Activated gamma-delta T cell treated with anti-CD3 and anti-CD28 coated beads, Interleukin-2, amount 50 U/mL, for 16 hours (primary cell): ENCODE results near the gene ALKBH4.
"Not testable (repeated sequence)": the region's sequence is repeated elsewhere in the genome, so short reads cannot be mapped to it uniquely, and the experiment has no call there.

ENCODE experiments used
- DNase-seq: peaks from one replicate; pipeline ENCODE4 v3.0.0-alpha.2; 2020; ENCODE audit warnings: low read depth

Gene ALKBH4

DNA sequence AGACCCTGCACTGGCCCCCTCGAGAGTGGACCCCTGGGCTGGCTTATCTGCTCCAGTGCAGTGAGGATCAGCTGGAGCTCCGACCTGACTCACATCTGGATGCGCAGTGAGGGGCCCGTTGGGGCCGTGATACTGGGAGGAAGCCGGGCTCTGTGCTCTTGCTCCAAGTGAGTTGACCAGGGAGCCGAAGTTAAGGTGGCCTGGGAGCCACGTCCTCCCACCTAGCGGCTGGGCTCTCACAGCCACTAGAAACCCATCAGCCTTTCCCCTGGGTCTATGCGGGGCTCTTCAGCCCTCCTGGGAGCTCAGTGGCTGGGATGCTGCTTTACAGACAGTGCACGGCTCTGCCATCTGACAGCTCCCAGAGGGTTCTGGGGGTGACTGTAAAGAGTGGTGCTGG, 9.1 kb downstream of the ALKBH4 start:
- no peak for DNase-seq

DNA sequence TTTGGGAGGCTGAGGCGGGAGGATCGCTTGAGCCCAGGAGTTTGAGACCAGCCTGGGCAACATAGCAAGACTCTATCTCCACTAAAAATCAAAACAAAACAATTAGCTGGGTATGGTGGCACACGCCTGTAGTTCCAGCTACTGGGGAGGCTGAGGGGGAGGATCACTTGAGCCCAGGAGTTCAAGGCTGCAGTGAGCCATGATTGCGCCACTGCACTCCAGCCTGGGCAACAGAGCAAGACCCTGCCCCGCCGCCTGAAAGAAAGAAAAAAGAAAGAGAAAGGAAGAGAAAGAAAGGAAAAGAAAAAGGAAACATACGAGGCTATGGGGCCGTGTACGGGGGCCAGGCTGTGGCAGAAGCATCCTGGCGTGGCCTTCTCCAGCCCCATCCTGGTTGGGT, 9.7 kb downstream of the ALKBH4 start:
- not testable (repeated sequence) for DNase-seq

DNA sequence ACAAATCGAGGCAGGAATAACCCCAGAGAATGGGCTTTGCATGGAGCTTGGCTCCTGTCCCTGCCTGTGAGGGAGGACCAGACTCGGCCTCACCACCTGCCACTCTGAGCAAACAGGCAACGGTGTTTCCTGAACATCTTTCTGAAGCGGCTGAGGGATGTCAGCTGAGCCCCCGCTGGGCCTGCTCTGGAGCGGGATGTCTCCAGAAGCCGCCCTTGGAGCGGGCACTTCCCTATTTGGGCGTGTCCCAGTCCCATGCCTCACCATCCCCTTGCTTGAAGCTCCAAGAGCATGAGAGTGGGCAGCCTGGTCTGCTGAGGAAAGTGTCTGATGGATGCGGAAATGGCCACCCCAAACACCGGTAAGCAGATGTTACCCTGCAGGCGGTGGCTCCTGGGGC, 10.2 kb downstream of the ALKBH4 start:
- DNase-seq: no peak

DNA sequence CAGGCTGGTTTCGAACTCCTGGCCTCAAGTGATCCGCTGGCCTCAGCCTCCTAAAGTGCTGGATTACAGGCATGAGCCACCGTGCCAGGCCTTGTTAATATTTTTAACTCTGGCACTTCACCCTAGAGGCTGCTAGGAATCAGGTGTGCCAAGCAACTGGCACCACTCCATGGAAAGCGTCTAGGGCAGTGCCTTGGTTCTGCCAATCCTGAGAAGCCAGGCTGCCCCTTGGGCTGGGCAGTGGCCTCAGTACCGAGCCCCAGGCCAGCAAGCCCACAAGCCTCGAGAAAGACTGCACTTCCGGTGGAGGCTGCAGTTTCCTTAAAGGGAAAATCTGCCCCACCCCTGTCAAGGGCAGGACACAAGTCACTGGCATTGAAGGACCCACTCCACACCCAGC, 11.3 kb downstream of the ALKBH4 start:
- no peak for DNase-seq

DNA sequence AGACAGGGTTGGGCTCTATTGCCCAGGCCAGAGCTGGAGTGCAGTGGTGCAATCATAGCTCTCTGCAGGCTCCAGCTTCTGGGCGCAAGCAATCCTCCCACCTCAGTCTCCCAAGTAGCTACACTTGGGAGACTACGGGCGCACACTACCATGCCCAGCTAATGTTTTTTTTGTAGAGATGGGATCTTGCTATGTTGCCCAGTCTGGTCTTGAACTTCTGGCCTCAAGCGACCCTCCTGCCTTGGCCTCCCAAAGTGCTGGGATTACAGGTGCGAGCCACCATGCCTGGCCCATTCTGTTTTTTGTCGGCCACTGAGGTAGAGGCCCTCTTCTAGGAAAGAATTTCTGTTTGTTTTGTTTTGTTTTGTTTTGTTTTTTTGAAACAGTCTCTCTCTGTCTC, 12.2 kb downstream of the ALKBH4 start:
- no peak for DNase-seq

DNA sequence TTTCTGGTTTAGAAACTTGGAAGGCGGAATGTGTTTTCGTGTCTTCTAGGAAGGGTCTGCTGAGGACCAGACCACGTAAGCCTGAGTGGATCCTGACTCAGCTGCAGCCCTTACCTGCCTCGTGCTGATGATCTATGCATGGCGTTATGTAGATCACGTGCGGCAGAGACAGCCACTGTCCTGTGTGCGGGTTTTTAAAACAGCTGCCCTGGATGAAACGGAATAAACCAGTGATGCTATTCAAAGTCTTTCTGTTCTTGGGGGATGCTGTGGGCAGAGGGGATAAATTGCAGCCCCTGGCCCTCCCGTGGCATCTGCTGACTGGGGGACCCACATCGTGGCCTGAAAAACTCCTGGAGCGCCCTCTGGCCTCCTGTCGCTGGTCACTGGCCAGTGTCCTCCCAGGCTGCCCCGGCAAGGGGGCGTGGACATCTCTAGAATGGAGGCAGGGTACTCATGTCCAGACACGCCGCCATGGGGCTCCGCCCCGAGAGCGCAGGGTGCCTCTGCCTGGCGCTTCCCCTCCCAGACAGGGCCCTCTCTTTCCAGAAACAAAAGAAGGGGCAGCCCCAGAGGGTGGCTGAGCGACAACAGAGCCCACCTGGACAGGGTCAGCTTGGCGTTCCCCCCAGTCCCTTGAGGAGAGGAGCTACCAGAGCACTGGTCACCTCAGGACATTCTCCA, 13.2 kb downstream of the ALKBH4 start:
- no peak for DNase-seq

DNA sequence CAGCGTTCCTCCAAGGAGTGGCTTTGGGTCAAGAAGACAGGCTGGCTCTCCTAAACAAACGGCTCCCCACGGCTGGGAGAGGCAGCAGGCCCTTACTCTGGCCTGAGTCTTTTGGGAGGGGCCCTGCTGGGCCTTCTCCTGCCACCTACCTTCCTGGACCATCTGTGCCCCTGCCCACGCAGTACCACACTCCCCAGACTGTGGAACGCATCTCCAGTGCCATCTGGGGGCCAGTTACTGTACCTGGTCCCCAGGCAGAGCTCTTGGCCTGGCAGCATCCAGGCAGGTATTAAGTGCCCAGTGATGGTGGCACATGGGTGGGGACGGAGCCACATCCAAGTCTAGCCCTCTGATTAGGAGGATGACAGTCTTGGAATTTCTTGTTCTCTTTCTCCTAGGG, 14.4 kb downstream of the ALKBH4 start:
- DNase-seq: peak; percentile 25

DNA sequence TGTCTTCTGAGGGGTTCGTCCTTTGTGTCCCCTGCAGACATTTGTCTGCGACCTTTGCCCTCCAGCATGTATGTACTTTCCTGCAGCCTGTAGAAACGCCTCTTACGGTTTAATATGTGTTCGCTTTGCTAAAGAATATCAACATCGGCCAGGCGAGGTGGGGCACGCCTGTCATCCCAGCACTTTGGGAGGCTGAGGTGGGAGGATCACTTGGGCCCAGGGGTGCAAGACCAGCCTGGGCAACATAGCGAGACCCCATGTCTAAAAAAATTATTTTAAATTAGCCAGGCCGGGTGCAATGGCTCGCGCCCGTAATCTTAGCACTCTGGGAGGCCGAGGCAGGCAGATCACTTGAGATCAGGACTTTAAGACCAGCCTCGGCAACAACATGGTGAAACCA, 15.5 kb downstream of the ALKBH4 start:
- no peak for DNase-seq

DNA sequence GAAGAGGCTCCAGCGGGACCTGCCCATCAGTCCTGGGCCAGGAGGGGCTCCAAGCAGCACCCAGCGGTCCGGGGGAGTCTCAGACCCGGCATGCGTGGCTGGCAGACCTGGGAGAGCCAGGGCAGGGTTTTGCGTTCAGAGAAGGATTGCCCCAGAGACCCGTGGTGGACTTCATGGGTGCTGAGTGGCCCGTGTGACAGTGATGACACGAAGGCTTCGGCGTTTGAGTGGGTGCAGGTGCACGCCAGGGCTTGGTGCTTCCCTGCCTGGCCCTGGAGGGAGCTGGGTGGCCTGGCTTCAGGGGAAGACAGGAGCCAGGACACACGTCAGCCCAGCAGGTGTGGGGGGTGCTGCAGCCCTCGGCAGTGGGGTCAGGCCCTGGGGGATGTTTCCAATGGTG, 17.4 kb downstream of the ALKBH4 start:
- no peak for DNase-seq

DNA sequence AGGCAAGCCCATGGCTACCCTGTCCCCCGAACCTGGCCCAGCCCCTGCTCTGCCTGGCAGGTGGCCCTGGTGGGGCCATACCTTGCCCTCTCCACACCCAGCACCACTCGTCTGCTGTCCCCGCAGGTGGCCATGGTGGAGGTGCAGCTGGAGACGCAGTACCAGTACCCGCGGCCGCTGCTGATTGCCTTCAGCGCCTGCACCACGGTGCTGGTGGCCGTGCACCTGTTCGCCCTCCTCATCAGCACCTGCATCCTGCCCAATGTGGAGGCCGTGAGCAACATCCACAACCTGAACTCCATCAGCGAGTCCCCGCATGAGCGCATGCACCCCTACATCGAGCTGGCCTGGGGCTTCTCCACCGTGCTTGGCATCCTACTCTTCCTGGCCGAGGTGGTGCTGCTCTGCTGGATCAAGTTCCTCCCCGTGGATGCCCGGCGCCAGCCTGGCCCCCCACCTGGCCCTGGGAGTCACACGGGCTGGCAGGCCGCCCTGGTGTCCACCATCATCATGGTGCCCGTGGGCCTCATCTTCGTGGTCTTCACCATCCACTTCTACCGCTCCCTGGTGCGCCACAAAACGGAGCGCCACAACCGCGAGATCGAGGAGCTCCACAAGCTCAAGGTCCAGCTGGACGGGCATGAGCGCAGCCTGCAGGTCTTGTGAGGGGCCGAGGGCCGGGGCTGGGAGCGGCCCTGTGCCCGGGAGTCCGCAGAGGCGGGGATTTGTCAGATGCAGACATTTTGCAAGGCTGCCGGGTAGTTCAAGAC, 18.1 kb downstream of the ALKBH4 start:
- DNase-seq: no peak

DNA sequence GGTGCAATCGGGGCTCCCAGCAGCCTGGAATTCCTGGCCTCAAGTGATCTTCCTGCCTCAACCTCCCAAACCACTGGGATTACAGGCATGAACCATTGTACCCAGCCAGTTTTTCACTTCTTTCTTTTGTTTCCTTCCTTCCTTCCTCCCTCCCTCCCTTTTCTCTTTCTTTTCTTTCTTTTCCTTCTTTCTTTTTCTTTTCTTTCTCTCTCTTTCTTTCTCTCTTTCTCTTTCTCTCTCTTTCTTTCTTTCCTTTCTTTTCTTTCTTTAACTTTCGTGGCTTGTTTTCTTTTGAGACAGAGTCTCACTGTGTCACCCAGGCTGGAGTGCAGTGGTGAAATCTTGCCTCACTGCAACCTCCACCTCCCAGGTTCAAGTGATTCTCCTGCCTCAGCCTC, 19.0 kb downstream of the ALKBH4 start:
- DNase-seq: no peak

DNA sequence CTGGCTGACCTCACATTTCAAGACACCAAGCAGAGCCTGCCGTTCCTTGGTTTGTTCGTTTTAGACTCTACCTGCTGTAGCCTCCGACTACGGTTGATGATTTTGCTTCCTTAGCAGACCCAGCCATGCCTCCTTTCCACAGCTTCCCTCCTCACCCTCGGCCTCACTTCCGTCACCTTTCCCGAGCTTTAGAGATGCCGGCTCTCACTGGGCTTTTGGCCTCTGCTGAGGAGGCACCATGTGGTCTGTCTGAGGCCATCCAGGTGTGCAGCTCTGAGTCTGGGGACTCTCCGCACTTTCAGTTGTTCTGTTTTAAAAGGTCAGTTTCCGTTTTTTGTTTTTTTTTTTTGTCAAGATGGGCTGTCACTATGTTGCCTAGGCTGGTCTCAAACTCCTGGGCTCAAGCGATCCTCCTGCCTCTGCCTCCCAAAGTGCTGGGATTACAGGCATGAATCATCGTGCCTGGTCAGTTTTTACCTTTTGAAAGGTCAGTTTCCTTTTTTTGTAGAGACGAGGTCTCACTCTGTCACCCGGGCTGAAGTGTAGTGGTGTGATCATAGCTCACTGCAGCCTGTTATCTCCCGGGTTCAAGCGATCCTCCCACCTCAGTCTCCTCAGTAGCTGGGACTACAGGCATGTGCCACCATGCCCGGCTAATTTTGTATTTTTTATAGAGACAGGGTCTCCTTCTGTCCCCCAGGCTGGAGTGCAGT, 19.5 kb downstream of the ALKBH4 start:
- no peak for DNase-seq

DNA sequence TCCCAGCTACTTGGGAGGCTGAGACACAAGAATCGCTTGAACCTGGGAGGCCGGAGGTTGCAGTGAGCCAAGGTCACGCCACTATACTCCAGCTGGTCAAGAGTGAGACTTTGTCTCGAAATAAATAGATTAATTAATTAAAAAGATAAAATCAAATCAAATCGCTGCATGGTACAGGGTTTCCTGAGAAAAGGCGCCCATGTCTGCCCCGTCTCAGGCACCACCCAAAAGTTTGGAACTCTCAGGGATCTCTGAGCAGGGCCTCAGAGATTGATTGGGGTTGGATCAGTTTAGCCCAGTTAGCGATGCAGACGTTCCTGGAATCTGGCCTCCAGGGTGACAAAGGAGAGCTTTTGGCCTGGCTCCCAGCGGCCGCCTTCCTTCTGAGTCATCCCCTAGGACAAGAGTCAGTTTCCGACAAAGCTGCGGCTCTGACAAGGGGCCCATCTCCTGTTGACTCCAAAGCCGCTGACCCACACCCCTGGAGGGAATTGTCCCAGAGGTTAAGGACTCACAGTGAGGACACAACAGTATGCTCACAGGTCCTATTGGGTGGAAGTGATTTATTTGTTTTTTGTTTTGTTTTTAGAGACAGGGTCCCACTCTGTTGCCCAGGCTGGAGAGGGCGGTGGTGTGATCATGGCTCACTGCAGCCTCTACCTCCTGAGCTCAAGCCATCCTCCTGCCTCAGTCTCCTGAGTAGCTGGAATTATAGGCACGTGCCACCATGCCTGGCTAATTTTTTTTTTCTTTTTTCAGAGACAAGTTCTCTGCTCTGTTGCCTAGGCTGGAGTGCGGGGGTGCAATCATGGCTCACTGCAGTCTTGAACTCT, 24.5 kb downstream of the ALKBH4 start:
- no peak for DNase-seq

DNA sequence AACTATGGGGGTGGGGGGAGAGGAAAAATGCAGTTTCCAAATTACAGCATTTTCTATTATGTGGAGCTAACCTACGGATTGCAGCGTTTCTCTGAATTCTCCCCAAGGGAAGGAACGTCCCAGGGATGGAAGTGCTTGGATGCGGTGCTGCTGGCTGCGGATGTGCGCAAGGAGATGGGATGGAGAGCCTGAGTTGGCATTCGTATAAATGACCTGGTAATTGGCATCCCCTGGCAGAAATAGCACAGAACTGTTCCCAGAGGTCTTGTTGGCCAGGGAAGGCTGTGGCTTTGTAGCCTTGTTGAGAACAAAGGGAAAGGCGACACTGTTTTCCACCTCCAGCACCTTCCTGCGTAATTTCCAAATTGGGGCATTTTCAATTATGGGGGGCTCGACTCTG, 28.5 kb downstream of the ALKBH4 start:
- no peak for DNase-seq

DNA sequence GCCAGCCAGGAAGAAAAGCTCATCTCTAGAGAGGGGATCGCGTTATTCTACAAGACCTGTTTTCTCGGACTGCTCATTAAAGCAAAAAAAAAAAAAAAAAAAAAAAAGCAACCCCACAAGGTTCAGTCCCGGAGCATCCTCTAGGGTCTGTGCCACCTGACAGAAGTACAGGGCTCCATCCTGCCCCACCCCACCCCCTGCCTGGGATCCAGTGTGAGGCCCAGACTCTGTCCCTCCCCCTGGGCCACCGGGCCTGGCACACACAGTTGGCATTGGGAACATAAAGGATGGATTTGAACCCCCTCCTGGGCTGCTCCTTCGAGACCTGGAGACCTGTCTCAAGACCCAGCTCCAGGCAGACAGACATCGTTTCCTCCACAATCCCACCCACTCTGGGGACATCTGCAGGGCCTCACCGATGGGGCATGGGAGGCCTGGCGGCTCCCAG, 30.6 kb downstream of the ALKBH4 start:
- DNase-seq: no peak

DNA sequence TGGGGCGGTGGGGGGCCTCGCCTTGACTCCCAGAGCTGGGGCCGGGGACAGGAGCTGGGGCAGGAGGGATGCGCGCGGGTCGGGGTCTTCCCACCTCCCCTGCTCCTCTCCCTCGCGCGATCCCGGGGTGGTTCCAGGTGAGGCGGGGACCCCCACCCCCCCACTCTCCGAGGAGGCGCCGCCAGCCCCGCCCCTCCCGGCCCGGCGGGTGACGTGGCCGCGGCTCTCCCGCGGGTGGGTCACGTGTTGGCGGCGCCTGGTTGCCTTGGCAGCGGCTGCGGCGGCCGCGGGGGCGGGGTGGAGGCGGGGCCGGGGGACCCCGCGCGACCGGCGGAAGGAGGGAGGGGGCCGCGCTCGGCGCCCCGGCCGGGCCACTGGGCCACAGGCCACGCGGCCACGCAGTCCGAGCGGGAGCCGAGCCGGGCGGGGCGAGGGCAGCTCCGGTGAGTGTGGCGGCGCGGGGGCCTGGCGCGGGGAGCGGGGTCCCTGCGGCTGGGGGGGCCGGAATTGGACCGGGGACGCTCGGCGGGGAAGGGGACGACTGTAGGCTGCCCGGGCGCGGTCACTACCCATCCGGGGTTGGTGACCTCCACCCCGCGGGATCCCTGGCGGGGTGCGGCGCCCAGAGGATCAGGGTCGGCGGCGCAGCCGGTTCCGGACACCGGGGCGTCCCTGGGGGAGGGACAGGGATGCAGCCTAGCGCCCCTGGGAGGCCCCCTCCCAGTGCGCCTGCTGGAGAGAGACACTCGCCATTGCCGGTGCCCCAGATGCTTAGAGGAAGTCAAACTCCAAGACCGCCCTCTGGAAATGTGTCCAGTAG, 31.2 kb downstream of the ALKBH4 start, which contains the start of gene ORAI2:
Gene ORAI2, plus strand, starts transcription at position 357 of the 820 bp plus-strand sequence. CDS start 5,382 bp downstream, outside the sequence.
- peak; percentile 82 for DNase-seq

DNA sequence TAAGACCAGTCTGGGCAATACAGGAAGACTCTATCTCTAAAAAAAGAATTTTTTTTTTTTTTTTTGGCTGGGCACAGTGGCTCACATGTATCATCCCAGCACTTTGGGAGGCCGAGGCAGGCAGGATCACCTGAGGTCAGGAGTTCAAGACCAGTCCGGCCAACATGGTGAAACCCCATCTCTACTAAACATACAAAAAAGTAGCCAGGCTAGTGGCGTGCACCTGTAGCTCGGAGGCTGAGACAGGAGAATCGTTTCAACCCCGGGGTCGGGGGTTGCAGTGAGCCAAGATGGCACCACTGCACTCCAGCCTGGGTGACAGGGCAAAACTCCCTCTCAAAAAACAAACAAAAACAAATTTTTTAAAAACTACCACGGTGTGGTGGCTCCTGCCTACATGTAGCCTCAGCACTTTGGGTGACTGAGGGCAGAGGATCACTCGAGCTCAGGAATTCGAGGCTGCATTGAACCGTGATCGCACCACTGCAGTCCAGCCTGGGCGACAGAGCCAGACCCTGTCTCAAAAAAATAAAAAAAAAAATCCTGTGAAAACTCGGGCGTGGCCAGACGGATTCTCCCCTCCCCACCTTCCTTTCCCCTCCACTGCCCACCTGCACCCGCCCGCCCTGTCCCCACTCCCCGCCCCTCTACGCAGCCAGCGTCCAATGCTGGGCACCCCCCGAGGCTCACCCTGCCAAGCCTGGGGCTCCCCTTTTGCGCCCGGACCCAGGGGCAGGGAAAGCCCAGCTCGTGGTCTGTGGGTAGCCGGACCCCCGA, 32.0 kb downstream of the ALKBH4 start:
- peak; percentile 29 for DNase-seq

DNA sequence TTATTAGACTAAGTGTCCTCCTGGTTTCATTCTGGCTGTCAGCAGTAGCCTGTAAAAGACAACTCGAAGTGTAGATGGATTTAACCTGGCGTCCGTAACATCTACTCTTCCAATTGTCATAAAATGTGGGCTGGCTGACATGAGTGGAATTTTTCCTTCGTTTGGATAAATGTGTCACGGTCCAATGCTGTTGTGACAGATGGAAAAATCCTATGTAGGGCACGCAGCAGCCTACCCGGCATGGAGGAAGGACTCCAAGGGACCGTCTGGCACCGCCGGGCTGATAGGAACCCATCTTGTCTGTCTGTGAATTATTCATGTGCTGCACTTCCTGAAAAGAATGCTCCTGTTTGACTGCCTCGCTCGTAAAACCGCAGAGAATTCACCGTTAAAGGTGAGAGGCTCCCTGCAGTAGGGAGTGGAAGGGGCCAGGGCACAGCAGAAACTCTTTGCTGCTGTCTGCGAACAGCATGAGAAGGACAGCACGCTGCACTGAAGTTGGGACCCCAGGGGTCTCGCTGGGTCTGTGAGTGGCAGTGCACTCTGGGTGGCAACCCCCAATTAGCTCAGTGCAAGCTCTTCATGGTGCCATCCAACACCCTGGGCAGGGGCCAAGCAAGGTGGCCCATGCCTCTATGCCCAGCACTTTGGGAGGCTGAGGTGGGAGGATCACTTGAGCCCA, 32.9 kb downstream of the ALKBH4 start:
- DNase-seq: peak; percentile 42

DNA sequence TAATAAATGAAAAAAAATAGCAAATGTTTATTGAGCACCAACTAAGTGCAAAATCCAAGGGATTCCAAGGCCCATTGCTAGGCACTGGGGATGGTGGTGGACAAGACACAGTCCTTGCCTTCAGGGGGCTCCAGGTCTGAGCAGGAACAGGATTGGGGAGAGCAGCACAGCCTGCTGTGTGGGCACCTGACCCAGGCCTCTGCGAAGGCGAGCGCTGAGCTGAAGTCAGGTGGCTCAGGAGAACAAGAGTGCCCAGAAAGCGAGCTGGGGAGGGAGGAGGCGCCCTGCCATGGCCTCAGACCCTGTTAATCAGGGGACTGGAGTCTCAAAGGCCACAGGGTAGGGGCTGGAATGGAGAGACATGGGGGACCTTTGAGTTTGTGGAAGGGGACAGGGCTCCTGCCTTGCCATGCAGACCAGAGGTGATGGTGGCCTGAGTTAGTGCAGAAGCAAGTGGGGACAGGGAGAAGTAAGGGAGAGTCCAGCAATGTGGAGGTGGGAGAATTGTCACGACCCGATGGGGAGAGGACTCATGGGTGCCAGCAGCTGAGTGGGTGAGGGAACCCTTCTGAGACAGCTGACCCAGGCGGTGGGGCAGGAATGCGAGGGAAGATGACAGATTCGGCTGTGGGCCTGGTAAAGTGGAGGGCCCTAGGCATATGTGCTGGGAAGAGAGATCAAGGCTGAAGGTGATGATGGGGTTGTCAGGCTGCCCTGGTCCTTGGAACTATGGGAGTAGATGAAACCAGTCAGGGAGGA, 35.3 kb downstream of the ALKBH4 start:
- no peak for DNase-seq
